HG02798 (cell line): ENCODE data around the gene PLD5.
"Not testable (repeated sequence)": the region's sequence is repeated elsewhere in the genome, so short reads cannot be mapped to it uniquely, and the experiment has no call there.

Experiments used
- ATAC-seq: cut with Tn5 transposase; IDR thresholded peaks from one replicate; pipeline ENCODE4 v1.9.1; 2021; ENCODE audit warnings: mild to moderate bottlenecking; ENCODE audit not compliant: unreplicated experiment, poor library complexity

The PLD5 gene

GRCh38 chr1:242428399-242429190 is 95.9 kb downstream of the PLD5 start:
- ATAC-seq: no peak

DNA sequence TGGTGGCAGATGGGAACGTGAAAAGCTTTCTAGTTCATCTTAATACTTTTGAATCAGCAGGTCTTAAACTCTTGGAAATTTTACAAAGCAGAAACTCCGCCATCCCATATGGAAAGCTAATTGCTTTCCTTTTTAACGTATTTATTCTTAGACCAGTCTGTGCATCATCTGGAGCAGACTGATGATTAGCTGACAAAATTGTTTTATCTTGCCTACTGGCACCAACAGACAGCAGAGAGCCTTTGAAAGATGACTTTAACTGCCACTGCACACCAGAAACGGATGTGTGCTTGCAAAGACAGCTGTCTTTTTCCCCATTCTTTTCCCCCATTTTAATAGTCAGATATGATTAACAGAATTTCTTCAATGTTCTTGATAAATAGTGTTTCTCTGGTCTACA is 97.0 kb downstream of the PLD5 start:
- no peak for ATAC-seq

DNA sequence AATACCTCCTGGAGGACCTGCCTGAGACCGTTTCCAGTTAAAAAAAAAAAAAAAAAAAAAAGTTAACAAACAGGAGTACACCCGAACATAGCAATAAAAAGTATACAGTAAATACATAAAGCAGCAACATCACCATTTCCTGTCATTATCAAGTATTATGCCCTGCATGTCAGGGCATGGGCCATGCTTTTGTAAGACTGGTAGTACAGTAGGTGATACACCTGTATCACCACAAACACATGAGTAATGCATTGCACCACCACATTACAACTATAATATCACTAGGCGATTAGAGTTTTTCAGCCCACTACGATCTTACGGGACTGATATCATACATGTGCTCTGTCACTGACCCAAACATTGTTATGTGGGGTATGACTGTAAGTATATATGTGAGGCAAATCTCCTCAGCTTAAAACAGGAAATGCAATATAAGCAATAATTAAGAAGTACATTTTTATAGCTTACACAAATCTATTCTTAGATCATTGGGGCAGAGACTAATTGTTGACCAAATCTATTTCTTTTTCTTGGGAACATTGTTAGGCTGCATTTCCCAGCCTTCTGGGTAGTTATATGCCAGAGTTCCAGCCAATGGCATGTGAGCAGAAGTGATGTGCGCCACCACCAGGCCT is 98.1 kb downstream of the PLD5 start:
- ATAC-seq: no peak

DNA sequence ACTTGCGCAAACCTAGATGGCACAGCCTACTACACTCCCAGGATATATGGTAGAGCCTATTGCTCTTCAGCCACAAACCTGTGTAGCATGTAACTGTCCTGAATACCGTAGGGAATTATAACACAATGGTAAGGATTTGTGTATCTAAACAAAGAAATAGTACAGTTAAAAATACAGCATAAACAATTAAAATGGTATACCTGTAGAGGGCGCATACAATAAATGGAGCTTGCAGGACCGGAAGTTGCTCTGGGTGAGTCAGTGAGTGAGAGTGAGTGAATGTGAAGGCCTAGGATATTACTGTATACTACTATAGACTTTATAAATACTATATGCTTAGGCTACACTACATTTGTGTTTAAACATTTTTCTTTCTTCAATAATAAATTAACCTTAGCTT is 99.3 kb downstream of the PLD5 start:
- ATAC-seq: peak; percentile 38

DNA sequence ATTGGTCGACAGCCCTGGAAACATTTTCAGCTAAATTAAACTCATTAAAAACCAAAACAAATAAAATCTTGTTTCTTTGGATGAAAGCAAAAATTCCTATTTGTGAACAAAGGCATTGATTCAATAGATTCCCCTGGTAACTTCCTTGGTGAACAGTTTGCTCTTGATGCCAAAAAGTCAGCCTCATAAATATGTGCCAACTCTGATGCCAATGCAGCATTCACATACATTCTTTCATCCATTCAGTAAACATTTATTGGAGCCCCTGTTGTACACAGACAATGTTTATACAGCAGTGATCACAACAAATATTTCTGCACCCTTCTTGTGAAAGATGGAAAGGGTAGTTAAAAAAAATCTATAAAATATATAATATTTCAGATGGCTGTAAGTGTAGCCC is 107.8 kb downstream of the PLD5 start:
- no peak for ATAC-seq

GRCh38 chr1:242412921-242413320 is 111.6 kb downstream of the PLD5 start:
- no peak for ATAC-seq

DNA sequence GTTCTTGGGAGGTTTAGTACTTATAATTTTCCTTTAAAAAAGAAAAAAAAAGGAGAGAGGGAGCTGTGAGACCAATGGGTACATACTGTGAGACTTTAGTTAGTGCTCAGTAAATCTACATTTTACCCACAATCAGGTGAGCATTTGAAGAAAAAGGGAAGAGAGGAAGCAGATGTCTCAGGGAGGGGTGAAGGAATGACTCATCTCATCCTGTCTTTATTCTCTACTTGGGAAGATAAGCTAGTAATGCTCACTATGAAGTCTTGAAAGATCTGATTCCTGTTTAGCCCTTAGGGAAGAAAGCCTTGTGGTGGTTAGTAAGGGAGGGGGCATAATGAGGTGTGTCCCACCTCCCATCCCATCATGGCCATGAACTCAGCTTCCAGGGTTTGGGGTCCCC is 112.6 kb downstream of the PLD5 start:
- ATAC-seq: no peak

DNA sequence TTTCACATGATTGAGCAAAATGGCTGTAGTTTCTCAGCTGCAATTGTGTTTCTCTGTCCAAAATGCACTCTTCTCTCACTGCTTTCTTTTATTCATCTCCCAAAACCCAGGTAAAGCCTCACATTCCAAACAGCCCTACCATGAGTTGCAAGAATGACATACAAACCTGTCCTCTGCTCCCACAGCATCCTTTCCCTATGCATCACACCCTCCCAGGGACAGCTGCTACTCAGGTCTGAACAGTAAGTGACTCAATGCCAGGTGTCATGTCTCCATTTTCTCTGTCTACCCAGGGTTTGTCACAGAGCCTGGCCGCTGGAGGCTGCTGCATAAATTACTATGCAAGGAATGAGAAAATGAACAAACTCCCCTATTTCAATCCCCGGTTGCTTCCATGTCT is 118.5 kb downstream of the PLD5 start:
- ATAC-seq: no peak

DNA sequence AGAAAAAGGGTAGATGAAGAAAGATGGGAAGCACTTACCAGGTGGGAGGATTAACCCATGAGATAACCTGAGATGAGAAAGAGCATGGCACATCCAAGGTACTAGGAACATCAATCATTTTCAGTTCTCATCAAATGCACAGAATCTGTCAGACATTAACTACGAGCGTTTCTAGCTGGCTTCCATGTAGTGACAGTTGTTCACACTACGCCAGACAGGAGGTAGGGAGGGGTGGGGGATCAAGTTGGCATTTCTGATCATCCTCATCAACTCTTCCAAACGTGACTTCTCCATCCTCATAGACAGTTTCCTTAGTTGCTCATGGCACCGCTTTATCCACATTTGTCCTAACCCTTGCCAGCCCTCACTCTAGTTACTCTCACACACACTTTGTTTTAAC is 120.2 kb downstream of the PLD5 start:
- ATAC-seq: no peak

DNA sequence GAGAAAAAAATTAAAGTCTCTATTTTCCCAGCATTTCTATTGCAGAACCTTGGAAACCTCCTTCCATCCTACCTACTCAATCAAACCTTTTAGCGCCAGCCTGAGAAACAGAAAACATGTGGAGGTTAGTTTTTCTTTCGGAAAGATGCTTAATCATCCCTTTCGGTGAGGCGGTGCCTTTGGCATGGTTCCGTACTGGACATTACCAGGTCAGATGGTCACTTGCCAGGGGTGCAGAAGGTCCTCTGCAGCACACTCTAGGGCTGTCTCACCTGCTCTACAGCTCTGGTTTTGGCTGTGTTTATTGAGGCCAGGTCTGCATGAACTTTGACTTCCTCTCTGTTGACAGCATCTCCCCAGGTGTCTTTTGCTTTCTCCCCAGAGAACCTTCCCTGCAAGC is 121.5 kb downstream of the PLD5 start:
- ATAC-seq: no peak

GRCh38 chr1:242401937-242402336 is 122.6 kb downstream of the PLD5 start:
- ATAC-seq: no peak

DNA sequence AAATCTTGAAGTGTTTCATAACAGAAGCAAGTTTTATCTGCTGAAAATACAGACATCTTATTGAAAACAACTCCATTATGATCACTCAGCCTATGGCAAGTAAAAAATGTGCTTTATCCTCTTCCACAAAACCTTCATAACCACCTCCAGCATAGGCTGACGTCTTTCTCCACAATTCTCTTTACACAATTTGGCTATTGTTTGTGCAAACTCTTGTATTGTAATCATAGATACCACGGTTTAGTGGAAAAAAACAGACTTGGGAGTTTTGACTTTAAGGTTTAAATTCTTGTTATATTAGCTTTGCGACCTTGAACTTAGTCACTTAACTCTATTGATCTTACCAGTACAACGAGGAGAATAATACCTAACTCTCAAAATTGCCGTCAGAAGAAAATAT is 126.1 kb downstream of the PLD5 start:
- no peak for ATAC-seq

- ATAC-seq: no peak
Observed at GRCh38 chr1:242391896-242392295, 132.6 kb downstream of the PLD5 start.

GRCh38 chr1:242376121-242376520 is 148.4 kb downstream of the PLD5 start:
- ATAC-seq: not testable (repeated sequence)

DNA sequence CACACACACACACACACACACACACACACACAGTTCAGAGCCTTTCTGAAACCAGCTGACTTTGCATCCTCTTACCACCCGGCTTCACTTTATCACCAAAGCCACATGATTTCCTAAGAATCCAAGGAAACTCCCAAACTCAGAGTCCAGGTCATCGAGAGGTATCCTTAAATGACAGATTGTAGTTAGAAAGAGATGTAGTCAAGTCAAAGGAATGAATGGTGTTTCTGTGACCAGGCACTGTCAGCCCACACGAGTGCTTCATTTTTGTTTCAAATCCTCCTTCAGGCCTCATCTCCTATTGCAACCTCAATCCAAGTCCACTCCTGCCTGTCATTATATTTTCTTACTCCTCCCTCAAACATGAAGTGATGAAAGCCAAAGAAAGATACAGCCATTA is 174.1 kb downstream of the PLD5 start:
- not testable (repeated sequence) for ATAC-seq

GRCh38 chr1:242349636-242350035 is 174.9 kb downstream of the PLD5 start:
- ATAC-seq: no peak

DNA sequence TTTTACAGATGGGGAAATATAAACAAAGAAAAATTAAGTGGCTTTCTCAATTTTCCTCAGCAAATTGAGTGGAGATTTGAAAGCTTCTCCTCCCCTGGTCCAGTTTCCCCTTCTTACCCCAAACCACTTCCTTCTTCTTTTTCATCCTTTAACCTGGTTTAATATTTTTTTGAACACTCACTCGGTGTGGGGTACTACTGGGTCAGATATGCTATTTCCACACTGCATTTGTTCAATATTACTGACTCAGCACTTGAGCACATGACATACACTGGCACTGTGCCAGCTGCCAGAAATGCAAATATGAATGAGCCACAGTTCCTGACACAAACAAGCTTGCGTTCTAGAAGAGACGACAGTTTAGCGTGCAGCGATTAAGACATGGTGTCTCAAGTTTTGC is 193.6 kb downstream of the PLD5 start:
- ATAC-seq: not testable (repeated sequence)

DNA sequence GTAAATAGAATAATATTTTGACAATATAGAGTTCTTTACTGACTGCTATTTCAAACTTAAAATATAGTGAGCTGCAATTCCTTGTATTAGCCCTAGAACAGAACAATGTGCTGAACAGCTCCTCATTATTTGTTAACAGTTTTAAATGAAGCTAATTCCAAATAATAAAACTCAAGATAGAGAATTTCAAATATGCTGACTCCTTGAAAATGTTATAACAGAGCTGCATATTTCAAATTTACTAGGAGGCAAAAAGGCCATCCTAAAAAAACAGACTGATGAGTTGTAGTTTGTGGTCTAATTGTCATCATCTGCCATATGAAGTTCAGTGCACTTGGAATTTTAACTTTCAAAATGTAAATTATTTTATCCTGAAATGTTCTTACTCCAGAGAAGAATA is 197.1 kb downstream of the PLD5 start:
- not testable (repeated sequence) for ATAC-seq

DNA sequence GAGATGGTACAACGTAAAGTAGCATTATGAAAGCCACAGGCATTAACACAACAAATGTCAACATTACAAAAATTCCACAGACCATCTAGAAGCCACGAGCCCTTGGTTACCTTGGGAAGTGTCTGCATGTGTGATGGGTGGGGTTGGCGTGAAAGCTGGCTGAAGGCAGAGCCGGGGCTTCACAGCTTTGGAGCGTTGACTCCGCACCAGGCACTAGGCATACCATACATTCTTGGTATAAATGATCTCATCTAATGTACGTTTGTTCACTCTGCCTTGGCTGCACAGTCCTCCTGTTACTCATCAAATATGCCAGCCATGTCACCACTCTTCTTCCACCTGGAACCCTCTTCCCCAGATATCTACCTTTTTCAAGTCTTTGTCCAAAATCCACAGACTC is 202.5 kb downstream of the PLD5 start:
- not testable (repeated sequence) for ATAC-seq

DNA sequence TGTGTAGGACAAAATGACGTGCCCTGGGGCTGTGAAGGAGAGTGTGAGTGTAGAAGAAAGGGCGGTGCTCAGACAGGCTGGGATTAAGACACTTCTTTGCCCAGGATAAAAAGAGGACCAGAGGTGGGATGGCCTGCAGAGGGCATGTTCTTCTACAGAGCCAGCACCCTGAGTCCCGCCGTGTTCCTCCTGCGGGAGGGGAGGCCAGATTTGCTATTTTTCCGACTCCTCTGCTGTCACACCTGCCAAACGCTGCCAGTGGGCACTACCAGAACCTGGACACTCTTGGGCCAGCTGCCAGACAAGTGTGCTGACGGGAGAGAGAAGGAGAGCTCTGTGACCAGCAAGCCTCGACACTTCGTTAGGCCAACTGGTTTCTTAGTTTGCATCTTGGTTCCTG is 206.4 kb downstream of the PLD5 start:
- no peak for ATAC-seq

DNA sequence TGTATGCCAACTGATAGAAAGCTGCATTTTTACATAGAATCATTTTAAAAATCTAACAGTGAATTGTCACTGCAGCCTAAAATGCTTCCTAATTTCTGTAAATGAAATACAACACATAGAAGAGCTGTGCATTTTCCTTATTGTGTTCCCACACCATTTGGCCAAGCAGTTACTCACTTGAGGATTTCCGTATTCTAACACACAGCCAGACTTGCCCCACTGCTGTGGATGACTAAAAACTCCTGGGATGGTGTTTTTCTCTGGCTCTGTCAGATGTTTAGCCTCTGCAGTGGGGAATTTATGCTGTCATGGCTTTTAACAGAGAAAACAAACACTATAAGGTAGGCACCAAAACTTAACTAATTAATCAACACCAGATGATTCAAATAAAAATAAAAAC is 209.6 kb downstream of the PLD5 start:
- ATAC-seq: not testable (repeated sequence)

- not testable (repeated sequence) for ATAC-seq
Observed at GRCh38 chr1:242314085-242314649, 210.3 kb downstream of the PLD5 start.
